ENCODE results near the gene LPIN3.

DNA sequence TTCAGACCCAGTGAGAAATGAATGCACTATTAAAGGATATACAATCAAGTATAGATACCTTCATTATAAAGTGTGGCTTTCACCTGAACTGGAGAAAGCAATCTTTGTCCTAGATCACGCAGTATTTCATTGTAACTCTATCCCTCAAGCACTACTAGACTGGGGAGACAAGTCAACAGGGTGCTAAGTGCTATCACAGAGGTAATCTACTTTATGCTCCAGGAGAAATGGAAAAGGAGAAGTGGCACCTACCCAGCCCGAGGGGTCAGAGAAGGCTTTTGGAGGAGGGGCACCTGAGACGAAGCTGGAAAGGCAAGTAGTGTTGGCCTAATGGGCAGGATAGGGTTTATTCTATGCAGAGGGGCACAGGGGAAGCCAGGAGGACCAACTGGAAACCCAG lies 40.2 kb upstream of the LPIN3 start:
- TF ChIP-seq POLR2A (IDR thresholded peaks at IDR 0.05; ENCODE audit: low read depth, low read length) (no peak), FOS (IDR thresholded peaks at IDR 0.05; ENCODE audit: borderline replicate concordance, insufficient read depth, low read length) (no peak), EZH2 (IDR thresholded peaks at IDR 0.05; ENCODE audit: borderline replicate concordance, low read depth, low read length, severe bottlenecking) (no peak), GATA2 (IDR thresholded peaks at IDR 0.05; ENCODE audit: insufficient read depth, insufficient read length, low read depth, low read length) (no peak), POLR2AphosphoS5 (IDR thresholded peaks at IDR 0.05; ENCODE audit: insufficient read depth, low read depth, low read length) (no peak)
- TF ChIP-seq, protein P1, sequence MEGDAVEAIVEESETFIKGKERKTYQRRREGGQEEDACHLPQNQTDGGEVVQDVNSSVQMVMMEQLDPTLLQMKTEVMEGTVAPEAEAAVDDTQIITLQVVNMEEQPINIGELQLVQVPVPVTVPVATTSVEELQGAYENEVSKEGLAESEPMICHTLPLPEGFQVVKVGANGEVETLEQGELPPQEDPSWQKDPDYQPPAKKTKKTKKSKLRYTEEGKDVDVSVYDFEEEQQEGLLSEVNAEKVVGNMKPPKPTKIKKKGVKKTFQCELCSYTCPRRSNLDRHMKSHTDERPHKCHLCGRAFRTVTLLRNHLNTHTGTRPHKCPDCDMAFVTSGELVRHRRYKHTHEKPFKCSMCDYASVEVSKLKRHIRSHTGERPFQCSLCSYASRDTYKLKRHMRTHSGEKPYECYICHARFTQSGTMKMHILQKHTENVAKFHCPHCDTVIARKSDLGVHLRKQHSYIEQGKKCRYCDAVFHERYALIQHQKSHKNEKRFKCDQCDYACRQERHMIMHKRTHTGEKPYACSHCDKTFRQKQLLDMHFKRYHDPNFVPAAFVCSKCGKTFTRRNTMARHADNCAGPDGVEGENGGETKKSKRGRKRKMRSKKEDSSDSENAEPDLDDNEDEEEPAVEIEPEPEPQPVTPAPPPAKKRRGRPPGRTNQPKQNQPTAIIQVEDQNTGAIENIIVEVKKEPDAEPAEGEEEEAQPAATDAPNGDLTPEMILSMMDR (IDR thresholded peaks at IDR 0.05; ENCODE audit: extremely low read depth in 1 of 2, insufficient read depth in 1 of 2, low read depth in 1 of 2, low read length in 2 of 2) = no peak
